ENCODE measurements around the gene RNF220.

RNF220 gene

DNA sequence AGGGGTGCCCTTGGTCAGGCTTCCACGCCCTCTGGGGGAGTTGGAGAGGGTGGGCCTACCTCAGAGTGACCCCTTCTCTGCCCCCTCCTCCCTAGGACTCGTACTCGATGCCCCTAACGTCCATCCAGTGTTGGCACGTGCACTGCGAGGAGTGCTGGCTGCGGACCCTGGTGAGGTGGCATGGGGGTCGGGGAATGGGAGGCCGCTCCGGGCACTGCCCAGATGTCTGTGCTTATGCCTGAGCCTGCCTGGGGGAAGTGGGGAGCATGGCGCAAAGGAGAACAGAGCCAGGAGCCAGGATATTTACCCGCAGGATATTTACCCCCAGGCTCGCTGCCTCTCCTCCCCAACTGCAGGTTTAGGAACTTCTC, 244.7 kb downstream of the RNF220 start:
- H3K27me3 ChIP-seq (ENCODE audit: control insufficient read depth in 1 of 2, insufficient read depth in 2 of 2, low read length in 2 of 2), result no peaks in the 10 kb centered on the region
- no peak overlapping the region for H3K4me3 ChIP-seq (ENCODE audit: low read depth in 1 of 2, low read length in 2 of 2)
- H3K36me3 ChIP-seq (ENCODE audit: insufficient read depth, low read length), result peaks cover 46% of the 10 kb centered on the region
- H3K4me1 ChIP-seq (ENCODE audit: insufficient read depth, low read length), result peaks cover 56% of the 10 kb centered on the region
- H3K27ac ChIP-seq (ENCODE audit: low read depth, low read length), result peak overlapping the region; percentile 53
- no peaks in the 10 kb centered on the region for H3K9me3 ChIP-seq (ENCODE audit: low read length)
- no peak overlapping the region for H3K9ac ChIP-seq (ENCODE audit: low read length)

DNA sequence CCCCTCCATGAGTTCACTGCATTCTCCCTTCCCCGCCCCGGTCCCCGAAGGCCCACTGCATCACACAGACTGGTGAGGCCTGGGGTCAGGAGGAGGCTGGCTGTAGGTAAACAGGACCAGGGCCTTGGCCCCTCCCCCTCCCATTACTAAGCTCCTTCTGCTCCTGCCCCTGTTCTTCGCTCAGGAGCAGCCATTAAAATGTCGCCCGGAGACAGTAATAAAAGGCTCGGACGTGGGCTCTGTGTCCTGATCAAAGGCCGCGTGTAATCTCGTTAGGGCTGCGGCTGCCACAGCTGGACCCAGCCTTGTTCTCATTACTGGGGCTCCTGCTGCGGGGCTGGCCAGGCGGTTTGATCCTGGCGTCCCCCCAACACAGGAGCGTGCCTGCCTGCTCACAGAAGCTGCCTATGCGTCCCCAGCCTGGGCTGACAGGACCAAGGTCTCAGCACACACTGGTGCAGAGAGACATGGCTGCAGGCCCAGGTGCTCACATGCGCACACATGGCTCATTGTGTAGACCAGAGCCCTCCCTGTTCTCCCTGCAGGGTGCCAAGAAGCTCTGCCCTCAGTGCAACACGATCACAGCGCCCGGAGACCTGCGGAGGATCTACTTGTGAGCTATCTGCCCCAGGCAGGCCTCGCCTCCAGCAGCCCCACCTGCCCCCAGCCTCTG, 245.2 kb downstream of the RNF220 start:
- no peak overlapping the region for H3K4me3 ChIP-seq (ENCODE audit: low read depth in 1 of 2, low read length in 2 of 2)
- no peaks in the 10 kb centered on the region for H3K9me3 ChIP-seq (ENCODE audit: low read length)
- H3K36me3 ChIP-seq (ENCODE audit: insufficient read depth, low read length), result peaks cover 46% of the 10 kb centered on the region
- peak overlapping the region; percentile 53 for H3K27ac ChIP-seq (ENCODE audit: low read depth, low read length)
- H3K27me3 ChIP-seq (ENCODE audit: control insufficient read depth in 1 of 2, insufficient read depth in 2 of 2, low read length in 2 of 2), result no peaks in the 10 kb centered on the region
- peaks cover 51% of the 10 kb centered on the region for H3K4me1 ChIP-seq (ENCODE audit: insufficient read depth, low read length)
- no peak overlapping the region for H3K9ac ChIP-seq (ENCODE audit: low read length)

DNA sequence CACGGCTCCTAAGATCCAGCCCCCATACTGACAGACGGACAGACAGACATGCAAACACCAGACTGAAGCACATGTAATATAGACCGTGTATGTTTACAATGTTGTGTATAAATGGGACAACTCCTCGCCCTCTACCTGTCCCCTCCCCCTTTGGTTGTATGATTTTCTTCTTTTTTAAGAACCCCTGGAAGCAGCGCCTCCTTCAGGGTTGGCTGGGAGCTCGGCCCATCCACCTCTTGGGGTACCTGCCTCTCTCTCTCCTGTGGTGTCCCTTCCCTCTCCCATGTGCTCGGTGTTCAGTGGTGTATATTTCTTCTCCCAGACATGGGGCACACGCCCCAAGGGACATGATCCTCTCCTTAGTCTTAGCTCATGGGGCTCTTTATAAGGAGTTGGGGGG, 246.0 kb downstream of the RNF220 start:
- H3K9ac ChIP-seq (ENCODE audit: low read length), result no peak overlapping the region
- H3K9me3 ChIP-seq (ENCODE audit: low read length), result no peaks in the 10 kb centered on the region
- H3K4me1 ChIP-seq (ENCODE audit: insufficient read depth, low read length), result peaks cover 45% of the 10 kb centered on the region
- no peaks in the 10 kb centered on the region for H3K27me3 ChIP-seq (ENCODE audit: control insufficient read depth in 1 of 2, insufficient read depth in 2 of 2, low read length in 2 of 2)
- H3K27ac ChIP-seq (ENCODE audit: low read depth, low read length), result no peak overlapping the region
- no peak overlapping the region for H3K4me3 ChIP-seq (ENCODE audit: low read depth in 1 of 2, low read length in 2 of 2)
- H3K36me3 ChIP-seq (ENCODE audit: insufficient read depth, low read length), result peaks cover 46% of the 10 kb centered on the region

DNA sequence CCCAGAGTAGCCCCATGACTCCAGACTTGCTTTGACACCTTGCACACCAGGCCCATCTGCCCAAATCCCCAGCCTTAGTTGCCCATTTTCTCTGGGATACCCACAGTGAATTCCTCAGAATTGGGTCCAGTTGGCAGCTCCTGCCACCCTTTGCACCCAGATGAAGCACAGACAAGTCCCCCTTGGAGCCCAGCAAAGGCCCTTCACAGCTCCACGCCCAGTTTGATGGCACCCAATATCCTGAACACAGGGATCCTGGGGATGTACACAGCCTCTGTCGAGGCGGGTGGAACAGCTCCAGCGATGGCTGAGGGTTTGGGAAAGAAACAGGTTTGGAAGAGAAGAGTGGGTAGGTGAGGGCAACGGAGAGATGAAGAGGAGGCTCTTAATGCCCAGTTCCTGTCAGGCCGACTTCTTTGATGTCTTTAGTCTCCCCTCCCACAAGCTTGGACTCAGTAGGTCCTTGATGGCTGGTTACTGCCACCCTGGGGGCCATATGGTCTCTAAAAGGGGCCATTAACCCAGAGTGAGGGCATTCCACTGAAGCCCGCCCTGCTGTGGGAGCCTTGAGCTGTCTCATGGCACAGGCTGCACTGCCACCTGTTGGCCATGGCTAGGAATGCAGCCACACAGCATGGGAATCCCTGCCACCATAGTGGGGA, 247.5 kb downstream of the RNF220 start:
- Histone ChIP-seq H3K9me3 (ENCODE audit: low read length) (no peaks in the 10 kb centered on the region), H3K27ac (ENCODE audit: low read depth, low read length) (no peak overlapping the region), H3K9ac (ENCODE audit: low read length) (no peak overlapping the region), H3K27me3 (ENCODE audit: control insufficient read depth in 1 of 2, insufficient read depth in 2 of 2, low read length in 2 of 2) (no peaks in the 10 kb centered on the region), H3K4me3 (ENCODE audit: low read depth in 1 of 2, low read length in 2 of 2) (no peak overlapping the region), H3K36me3 (ENCODE audit: insufficient read depth, low read length) (peaks cover 39% of the 10 kb centered on the region), H3K4me1 (ENCODE audit: insufficient read depth, low read length) (peaks cover 30% of the 10 kb centered on the region)

DNA sequence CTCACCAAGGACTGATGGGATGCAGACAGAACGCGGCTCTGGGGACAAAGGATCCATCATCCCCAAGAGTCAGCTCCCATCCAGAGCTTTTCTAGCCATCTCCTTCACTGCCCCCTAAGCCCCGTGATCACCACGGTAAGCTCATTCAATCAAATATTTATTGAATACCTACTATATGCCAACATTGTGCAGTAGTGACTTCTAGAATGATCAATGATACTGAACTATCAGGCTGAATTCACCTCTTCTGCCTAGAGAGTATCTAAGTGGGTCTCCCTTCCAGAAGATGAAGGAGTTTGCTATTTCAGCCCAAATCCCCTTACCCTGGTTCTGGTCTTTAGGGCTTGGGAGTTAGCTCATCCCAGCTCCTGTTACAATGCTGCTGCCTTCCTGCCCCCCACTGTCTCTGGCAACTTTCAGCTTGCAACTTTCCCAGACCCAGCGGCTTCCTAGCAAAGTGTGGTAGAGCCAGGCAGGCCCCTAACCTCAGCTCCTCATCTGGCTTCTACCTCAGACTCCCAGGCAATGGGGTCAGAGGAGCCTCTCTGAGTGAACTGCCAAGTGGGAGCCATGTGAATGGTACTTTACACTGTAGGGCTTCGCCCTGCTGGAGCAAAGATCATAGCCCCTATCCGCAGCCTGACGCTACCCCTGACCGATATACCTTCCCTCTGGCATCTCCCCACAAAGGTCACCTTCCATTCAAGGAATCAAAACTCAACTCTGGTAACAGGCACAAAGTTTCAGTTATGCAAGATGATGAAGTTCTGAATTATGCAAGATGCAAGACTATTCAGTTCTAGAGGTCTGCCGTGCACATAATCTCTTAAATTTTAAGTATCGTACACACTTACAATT, 248.3 kb downstream of the RNF220 start:
- Histone ChIP-seq H3K36me3 (ENCODE audit: insufficient read depth, low read length) (peaks cover 32% of the 10 kb centered on the region), H3K27ac (ENCODE audit: low read depth, low read length) (no peak overlapping the region), H3K9ac (ENCODE audit: low read length) (no peak overlapping the region)

DNA sequence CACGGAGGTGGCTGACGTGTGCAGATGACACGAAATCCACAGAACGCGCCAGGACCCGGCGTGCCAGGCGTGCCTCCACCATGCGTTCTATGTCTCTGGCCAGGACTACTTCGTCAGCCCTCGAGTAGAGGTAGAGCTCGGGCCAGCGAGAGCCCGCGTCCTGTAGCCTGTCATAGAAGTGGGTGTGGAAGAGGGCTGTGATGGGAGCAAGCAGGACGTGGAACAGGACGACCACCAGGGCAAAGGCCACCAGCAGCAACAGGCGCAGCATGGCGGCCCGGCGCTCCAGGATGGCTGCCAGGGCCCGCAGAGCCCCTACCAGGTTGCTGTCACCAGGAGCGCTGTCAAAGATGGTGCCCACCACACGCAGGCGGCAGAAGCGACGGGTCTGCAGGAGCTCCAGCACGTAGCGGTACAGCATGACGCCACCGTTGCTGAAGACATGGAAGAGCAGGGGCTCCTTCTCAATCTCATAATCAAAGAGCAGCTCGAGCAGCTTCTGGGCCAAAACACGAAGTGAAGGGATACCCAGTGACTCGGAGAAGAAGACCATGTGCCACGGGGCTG, 249.6 kb downstream of the RNF220 start:
- H3K9ac ChIP-seq (ENCODE audit: low read length), result no peak overlapping the region
- H3K36me3 ChIP-seq (ENCODE audit: insufficient read depth, low read length), result peaks cover 18% of the 10 kb centered on the region
- H3K27ac ChIP-seq (ENCODE audit: low read depth, low read length), result no peak overlapping the region
- H3K4me1 ChIP-seq (ENCODE audit: insufficient read depth, low read length), result peaks cover 21% of the 10 kb centered on the region
- H3K9me3 ChIP-seq (ENCODE audit: low read length), result no peaks in the 10 kb centered on the region
- no peaks in the 10 kb centered on the region for H3K27me3 ChIP-seq (ENCODE audit: control insufficient read depth in 1 of 2, insufficient read depth in 2 of 2, low read length in 2 of 2)
- no peak overlapping the region for H3K4me3 ChIP-seq (ENCODE audit: low read depth in 1 of 2, low read length in 2 of 2)

More for the DNA sequence above, 248.3 kb downstream of the RNF220 start:
- no peaks in the 10 kb centered on the region for H3K9me3 ChIP-seq (ENCODE audit: low read length)
- H3K27me3 ChIP-seq (ENCODE audit: control insufficient read depth in 1 of 2, insufficient read depth in 2 of 2, low read length in 2 of 2), result no peaks in the 10 kb centered on the region
- H3K4me1 ChIP-seq (ENCODE audit: insufficient read depth, low read length), result peaks cover 26% of the 10 kb centered on the region
- H3K4me3 ChIP-seq (ENCODE audit: low read depth in 1 of 2, low read length in 2 of 2), result no peak overlapping the region

DNA sequence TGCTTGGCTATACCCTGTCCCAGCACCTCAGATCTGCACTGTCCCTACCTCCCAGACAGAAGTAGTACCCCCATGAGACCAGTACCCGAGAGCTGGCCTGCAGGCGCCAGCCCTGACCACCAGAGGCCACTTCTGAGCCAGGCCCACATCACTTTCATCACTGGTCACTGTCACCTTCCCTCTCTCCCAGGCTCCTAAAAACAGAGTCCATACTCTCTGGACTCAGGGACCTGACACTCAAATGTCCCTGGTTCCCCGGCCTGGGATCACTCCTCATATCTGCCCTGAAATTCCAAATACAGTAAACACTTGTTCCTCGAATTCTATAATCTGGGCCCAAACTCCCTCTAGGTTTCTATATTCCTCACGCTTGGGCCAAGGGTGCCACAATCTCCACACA, 250.6 kb downstream of the RNF220 start:
- H3K27ac ChIP-seq (ENCODE audit: low read depth, low read length), result no peak overlapping the region
- peaks cover 13% of the 10 kb centered on the region for H3K36me3 ChIP-seq (ENCODE audit: insufficient read depth, low read length)
- H3K4me3 ChIP-seq (ENCODE audit: low read depth in 1 of 2, low read length in 2 of 2), result no peak overlapping the region
- H3K9me3 ChIP-seq (ENCODE audit: low read length), result no peaks in the 10 kb centered on the region
- peaks cover 20% of the 10 kb centered on the region for H3K4me1 ChIP-seq (ENCODE audit: insufficient read depth, low read length)
- H3K9ac ChIP-seq (ENCODE audit: low read length), result no peak overlapping the region
- no peaks in the 10 kb centered on the region for H3K27me3 ChIP-seq (ENCODE audit: control insufficient read depth in 1 of 2, insufficient read depth in 2 of 2, low read length in 2 of 2)

DNA sequence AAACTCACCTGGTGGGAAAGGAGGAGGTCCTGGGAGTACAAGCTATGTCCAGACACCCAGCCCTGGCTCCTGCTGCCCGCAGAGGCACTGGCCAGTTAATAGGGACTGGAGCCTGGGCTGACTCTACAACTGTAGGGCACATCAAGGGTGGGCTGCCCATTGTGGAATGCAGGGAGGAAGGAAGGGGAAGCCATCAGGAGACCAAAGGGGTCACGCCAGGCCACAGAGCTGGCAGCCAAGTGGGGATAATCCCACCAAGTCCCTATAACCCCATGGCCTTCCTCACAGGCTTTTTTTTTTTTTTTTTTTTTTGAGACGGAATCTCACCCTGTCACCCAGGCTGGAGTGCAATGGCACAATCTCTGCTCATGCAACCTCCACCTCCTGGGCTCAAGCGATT, 254.5 kb downstream of the RNF220 start:
- no peaks in the 10 kb centered on the region for H3K27me3 ChIP-seq (ENCODE audit: control insufficient read depth in 1 of 2, insufficient read depth in 2 of 2, low read length in 2 of 2)
- H3K4me1 ChIP-seq (ENCODE audit: insufficient read depth, low read length), result peaks cover 9% of the 10 kb centered on the region
- H3K4me3 ChIP-seq (ENCODE audit: low read depth in 1 of 2, low read length in 2 of 2), result no peak overlapping the region
- H3K9me3 ChIP-seq (ENCODE audit: low read length), result no peaks in the 10 kb centered on the region
- H3K27ac ChIP-seq (ENCODE audit: low read depth, low read length), result no peak overlapping the region
- no peak overlapping the region for H3K9ac ChIP-seq (ENCODE audit: low read length)
- no peaks in the 10 kb centered on the region for H3K36me3 ChIP-seq (ENCODE audit: insufficient read depth, low read length)

DNA sequence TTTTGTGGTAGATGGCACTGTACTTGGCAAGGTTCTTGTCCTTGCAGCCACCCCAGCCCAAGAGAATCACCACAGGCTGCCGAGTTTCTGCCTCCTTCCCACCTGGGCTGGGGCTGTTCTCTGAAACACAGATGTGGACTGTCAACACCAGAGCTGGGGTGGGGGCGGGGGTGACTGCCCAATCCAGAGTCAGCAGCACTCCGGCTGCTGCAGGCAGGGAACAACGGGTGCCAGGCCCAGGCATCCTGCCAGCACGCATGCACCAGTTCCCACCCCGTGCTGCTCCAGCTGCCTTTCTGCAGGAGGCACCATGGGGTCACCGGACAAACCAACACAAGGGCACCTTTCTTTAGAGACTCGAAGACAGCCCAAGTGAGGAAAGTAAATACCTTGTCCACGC, 255.1 kb downstream of the RNF220 start:
- Histone ChIP-seq H3K27me3 (ENCODE audit: control insufficient read depth in 1 of 2, insufficient read depth in 2 of 2, low read length in 2 of 2) (no peaks in the 10 kb centered on the region), H3K36me3 (ENCODE audit: insufficient read depth, low read length) (no peaks in the 10 kb centered on the region), H3K4me3 (ENCODE audit: low read depth in 1 of 2, low read length in 2 of 2) (no peak overlapping the region), H3K4me1 (ENCODE audit: insufficient read depth, low read length) (peaks cover 9% of the 10 kb centered on the region), H3K9ac (ENCODE audit: low read length) (no peak overlapping the region), H3K27ac (ENCODE audit: low read depth, low read length) (no peak overlapping the region), H3K9me3 (ENCODE audit: low read length) (no peaks in the 10 kb centered on the region)

DNA sequence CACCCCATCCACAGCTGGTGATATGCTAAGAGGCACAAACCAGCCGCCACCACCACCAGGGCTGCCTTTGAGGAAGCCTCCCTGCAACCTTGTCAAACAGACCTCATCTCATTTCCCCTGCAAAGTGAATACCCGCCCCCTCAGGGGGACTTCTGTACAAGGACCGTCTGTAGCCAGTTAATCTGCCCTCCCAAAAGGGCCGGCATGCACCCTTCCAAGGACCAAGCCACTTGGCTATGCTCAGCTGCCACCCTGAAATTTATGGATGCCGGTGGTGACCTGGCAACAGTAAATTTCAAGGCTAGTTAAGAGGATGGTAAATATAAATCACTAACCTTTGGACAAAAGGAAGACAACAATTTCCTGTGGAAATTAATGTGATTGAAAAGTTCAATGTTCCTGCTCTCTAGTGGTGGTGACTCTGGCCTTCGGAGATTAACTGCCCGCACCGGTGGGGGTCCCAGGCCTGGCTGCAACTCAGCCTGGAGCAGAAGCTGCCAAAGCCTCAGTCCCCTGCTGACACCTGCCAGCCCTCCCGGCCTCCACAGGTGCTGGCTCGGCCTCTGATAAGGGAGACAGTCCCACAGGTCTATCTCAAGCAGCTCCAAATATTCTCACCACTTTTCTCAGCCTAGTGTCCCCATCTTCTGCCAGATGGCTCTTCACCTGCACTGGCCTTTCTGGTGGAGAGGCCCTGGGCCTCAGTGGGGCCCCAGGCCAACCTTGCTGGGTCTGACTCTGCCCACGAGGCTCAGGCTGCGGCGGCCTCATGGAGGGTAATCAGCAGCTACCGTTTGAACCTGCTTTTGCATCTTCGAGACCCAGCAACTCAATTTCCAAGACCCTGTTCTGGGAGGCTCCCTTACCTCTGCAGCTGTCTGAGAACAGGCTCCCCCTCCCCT, 257.0 kb downstream of the RNF220 start:
- H3K9me3 ChIP-seq (ENCODE audit: low read length), result no peaks in the 10 kb centered on the region
- H3K36me3 ChIP-seq (ENCODE audit: insufficient read depth, low read length), result no peaks in the 10 kb centered on the region
- H3K4me1 ChIP-seq (ENCODE audit: insufficient read depth, low read length), result peaks cover 9% of the 10 kb centered on the region
- no peak overlapping the region for H3K9ac ChIP-seq (ENCODE audit: low read length)
- H3K27me3 ChIP-seq (ENCODE audit: control insufficient read depth in 1 of 2, insufficient read depth in 2 of 2, low read length in 2 of 2), result no peaks in the 10 kb centered on the region
- no peak overlapping the region for H3K4me3 ChIP-seq (ENCODE audit: low read depth in 1 of 2, low read length in 2 of 2)
- no peak overlapping the region for H3K27ac ChIP-seq (ENCODE audit: low read depth, low read length)

DNA sequence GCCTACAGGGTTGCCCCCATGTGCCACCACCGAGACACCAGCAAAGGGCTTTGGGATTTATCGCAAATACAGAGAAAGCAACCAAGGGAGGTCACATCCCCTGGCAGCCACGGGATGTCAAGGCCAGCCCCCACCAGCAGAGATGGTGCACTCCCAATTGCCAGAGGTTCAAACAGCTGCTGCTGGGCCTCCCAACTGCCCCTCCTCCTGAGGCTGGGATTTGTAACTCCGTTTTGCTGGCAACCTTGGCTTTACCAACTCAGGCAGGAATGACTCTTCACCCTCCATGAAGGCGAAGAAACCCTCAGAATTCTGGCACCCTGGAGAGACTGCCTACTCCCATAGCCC, 257.6 kb downstream of the RNF220 start:
- no peak overlapping the region for H3K4me3 ChIP-seq (ENCODE audit: low read depth in 1 of 2, low read length in 2 of 2)
- H3K9me3 ChIP-seq (ENCODE audit: low read length), result no peaks in the 10 kb centered on the region
- no peak overlapping the region for H3K27ac ChIP-seq (ENCODE audit: low read depth, low read length)
- H3K27me3 ChIP-seq (ENCODE audit: control insufficient read depth in 1 of 2, insufficient read depth in 2 of 2, low read length in 2 of 2), result no peaks in the 10 kb centered on the region
- H3K36me3 ChIP-seq (ENCODE audit: insufficient read depth, low read length), result no peaks in the 10 kb centered on the region
- H3K9ac ChIP-seq (ENCODE audit: low read length), result no peak overlapping the region
- H3K4me1 ChIP-seq (ENCODE audit: insufficient read depth, low read length), result peaks cover 9% of the 10 kb centered on the region

Data from muscle layer of colon (tissue), 2 donors.